Endothelial cell (in vitro differentiated cells): Measurements from ENCODE around the gene SH3RF1. TPM values are rescaled to one million over a fixed set of nuclear protein-coding genes. Genes with fewer than 3 reads are reported as not detected.

Experiments
- DNase-seq: peaks from one replicate; pipeline ENCODE4 v3.0.0; 2021; ENCODE audit warnings: low spot score
- H3K27ac Mint-ChIP-seq: one replicate; pipeline ENCODE4 v1.8.0; 2021; ENCODE audit warnings: mixed read lengths, inconsistent platforms; ENCODE audit not compliant: unreplicated experiment
- H3K27me3 Mint-ChIP-seq: one replicate; pipeline ENCODE4 v1.8.0; 2021; ENCODE audit warnings: mild to moderate bottlenecking, moderate library complexity, mixed read lengths, inconsistent platforms; ENCODE audit not compliant: unreplicated experiment
- H3K36me3 Mint-ChIP-seq: one replicate; pipeline ENCODE4 v1.8.0; 2021; ENCODE audit warnings: mild to moderate bottlenecking, low read depth, mixed read lengths, inconsistent platforms; ENCODE audit not compliant: unreplicated experiment
- H3K4me1 Mint-ChIP-seq: one replicate; pipeline ENCODE4 v1.8.0; 2021; ENCODE audit warnings: mild to moderate bottlenecking, mixed read lengths, inconsistent platforms; ENCODE audit not compliant: unreplicated experiment
- H3K4me3 Mint-ChIP-seq: one replicate; pipeline ENCODE4 v1.8.0; 2021; ENCODE audit warnings: mild to moderate bottlenecking, mixed read lengths, inconsistent platforms; ENCODE audit not compliant: unreplicated experiment
- H3K9me3 Mint-ChIP-seq: one replicate; pipeline ENCODE4 v1.8.0; 2021; ENCODE audit warnings: mixed read lengths, inconsistent platforms; ENCODE audit not compliant: unreplicated experiment
- total RNA-seq: library from RNA; stranded (reverse); fragmentation: NEBNext Ultra II Directional; extraction: Animal tissue kit (Norgen Biotek cat#: 25700); gene quantifications from one replicate; pipeline ENCODE4 v1.2.1, GENCODE V29; 2021; ENCODE audit not compliant: unreplicated experiment
- TF ChIP-seq, protein P1 (sequence below): fragments of 200-600 bp; sonication (generic); IDR thresholded peaks from one replicate; pipeline ENCODE4 v1.5.0; 2021; ENCODE audit warnings: antibody characterized with exemption; ENCODE audit not compliant: unreplicated experiment

The SH3RF1 gene
- total RNA-seq, 1 donor from 2014 or later, result 23.5 TPM

DNA sequence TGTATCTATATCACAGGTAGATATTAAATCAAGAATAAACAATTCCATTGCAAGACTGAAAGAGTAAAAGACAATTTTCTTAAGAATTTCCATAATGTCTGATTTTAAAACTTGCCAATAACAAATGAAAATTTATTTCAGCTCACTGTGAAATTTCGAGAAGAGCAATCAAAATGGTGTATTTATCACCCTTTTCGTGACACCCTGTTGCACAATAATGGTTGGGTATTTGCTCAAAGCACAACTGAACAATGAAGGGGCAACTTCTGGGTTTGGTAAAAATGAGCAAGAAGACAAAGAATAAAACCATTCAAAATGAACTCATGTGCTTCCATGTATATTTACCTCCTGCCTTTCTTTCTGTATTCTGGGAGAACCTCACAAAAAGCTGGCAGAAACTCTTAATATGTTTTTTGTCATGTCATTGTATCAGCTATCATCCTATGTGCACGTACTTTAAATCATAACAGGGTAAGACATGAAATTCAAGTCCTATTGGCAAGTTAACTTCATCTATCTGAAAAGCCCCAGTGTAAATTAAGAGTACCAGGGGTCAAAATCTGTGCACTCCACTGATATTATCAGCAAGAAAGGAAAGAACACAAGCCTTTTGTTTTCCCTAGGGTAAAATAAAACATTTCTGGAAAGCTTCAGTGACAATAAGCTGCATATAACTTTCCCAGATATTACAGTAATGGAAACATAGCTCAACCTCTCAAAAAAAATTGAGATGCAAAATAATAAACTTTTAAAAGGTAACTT, 133.8 kb downstream of the SH3RF1 start:
- Mint-ChIP-seq H3K27me3 (no peaks in the 10 kb centered on the region), H3K27ac (no peak overlapping the region), H3K9me3 (no peaks in the 10 kb centered on the region), H3K36me3 (peaks cover 16% of the 10 kb centered on the region), H3K4me1 (peaks cover 11% of the 10 kb centered on the region), H3K4me3 (no peak overlapping the region)
- TF ChIP-seq, protein P1, sequence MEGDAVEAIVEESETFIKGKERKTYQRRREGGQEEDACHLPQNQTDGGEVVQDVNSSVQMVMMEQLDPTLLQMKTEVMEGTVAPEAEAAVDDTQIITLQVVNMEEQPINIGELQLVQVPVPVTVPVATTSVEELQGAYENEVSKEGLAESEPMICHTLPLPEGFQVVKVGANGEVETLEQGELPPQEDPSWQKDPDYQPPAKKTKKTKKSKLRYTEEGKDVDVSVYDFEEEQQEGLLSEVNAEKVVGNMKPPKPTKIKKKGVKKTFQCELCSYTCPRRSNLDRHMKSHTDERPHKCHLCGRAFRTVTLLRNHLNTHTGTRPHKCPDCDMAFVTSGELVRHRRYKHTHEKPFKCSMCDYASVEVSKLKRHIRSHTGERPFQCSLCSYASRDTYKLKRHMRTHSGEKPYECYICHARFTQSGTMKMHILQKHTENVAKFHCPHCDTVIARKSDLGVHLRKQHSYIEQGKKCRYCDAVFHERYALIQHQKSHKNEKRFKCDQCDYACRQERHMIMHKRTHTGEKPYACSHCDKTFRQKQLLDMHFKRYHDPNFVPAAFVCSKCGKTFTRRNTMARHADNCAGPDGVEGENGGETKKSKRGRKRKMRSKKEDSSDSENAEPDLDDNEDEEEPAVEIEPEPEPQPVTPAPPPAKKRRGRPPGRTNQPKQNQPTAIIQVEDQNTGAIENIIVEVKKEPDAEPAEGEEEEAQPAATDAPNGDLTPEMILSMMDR, result no peak
- DNase-seq, result no peak

DNA sequence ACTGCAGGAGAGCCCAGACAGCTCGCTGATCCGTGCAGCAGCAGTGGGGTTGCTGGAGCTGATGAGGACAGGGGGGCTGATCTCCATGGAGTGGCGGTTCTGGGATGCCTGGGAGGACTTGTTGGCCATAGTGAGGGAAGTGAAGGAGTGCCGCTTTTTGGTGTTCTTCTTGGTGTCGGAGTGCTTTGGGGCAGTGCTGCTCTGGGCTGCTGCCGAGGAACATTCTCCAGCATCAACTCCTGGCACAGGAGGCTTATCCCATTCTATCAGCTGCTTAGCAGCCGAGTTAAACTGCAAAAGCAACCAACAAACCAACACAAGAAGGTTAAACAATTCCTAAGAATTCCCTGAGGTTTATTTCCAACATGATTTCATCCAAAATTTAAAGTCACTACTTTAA, 134.4 kb downstream of the SH3RF1 start:
- DNase-seq, result no peak
- peaks cover 16% of the 10 kb centered on the region for H3K36me3 Mint-ChIP-seq
- TF ChIP-seq, protein P1, result no peak
- no peaks in the 10 kb centered on the region for H3K27me3 Mint-ChIP-seq
- no peaks in the 10 kb centered on the region for H3K9me3 Mint-ChIP-seq
- H3K4me3 Mint-ChIP-seq, result no peak overlapping the region
- peaks cover 11% of the 10 kb centered on the region for H3K4me1 Mint-ChIP-seq
- H3K27ac Mint-ChIP-seq, result no peak overlapping the region

DNA sequence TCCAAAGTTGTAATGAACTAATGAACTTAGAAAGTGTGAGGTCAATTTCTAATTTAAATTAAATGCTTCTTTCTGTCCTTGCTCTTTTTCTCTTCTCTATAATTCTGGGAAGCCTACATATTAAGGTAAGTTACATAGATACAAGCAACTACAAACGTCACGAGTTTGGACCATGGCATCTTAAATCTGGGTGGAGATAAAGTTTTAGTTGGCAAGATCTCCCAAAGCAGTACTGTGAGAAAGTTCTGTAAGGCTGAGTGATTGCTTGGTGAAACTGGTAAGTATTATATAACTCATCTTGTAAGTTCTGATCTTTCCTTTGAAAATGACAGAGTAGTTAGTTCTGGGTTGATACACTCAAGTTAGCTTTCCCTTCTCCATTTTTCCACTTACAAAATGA, 135.0 kb downstream of the SH3RF1 start:
- Mint-ChIP-seq H3K9me3 (no peaks in the 10 kb centered on the region), H3K36me3 (peaks cover 16% of the 10 kb centered on the region), H3K27ac (no peak overlapping the region), H3K4me3 (no peak overlapping the region), H3K4me1 (peaks cover 11% of the 10 kb centered on the region), H3K27me3 (no peaks in the 10 kb centered on the region)
- TF ChIP-seq, protein P1, result no peak
- no peak for DNase-seq

DNA sequence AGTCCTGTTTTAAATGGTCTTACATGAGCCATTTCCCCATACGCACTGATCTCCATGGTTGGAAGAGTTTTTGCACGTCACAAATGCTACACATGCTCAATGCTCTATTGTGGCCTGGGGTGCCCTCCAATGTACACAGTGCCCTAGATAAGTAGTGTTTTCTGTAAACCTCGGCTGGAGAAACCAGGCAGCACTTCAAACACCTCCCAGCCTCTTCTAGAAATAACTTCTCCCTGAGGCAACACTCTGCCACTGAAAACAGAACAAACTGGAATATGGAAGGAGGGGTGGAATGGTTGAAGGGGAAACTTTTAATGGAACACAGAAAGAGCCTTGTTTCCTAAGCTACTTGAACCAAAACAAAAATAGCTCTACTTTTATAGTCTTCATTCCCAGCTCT, 136.8 kb downstream of the SH3RF1 start:
- H3K4me1 Mint-ChIP-seq, result peaks cover 11% of the 10 kb centered on the region
- H3K36me3 Mint-ChIP-seq, result peaks cover 16% of the 10 kb centered on the region
- no peaks in the 10 kb centered on the region for H3K27me3 Mint-ChIP-seq
- TF ChIP-seq, protein P1, result no peak
- H3K4me3 Mint-ChIP-seq, result no peak overlapping the region
- no peak overlapping the region for H3K27ac Mint-ChIP-seq
- no peaks in the 10 kb centered on the region for H3K9me3 Mint-ChIP-seq
- no peak for DNase-seq

DNA sequence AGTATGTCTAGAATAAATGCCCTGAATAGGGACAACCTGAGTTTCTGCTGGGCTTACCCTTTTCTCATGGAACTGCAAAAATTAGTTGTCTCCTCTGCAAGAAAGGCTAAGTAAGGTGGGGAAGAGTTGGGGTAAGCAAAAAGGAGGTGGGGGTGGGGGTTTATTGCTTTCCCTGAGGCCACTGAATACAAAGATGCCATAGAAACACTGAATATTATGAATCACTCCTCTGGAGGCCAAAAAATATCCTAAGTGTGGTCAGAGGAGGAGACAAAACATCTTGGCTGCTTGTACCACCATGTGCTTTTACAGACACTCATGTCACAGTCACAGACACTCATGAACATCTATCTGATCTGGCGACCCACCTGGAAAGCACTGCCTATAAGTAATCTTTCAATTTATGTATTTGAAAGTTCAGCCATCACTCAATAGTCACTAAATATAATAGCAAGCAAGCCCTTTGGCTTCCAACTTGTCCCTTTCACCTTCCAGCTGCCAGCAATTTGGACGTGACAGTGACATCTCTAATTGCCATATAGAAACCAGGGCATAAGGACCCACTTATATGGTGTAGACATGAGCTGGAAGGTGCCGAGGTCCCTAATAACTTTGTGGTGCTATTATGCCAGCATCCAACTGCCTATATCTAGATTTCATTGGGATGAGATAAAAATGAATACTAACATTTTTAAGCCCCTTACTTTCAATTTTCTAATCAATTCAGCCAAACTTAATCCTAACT, 138.0 kb downstream of the SH3RF1 start:
- TF ChIP-seq, protein P1, result no peak
- Mint-ChIP-seq H3K4me3 (no peak overlapping the region), H3K27ac (no peak overlapping the region), H3K4me1 (peaks cover 11% of the 10 kb centered on the region), H3K27me3 (no peaks in the 10 kb centered on the region), H3K36me3 (peaks cover 20% of the 10 kb centered on the region), H3K9me3 (no peaks in the 10 kb centered on the region)
- DNase-seq, result no peak
